Epithelial cell of esophagus (primary cell): ENCODE measurements around the gene MACROD2.
"Not testable (repeated sequence)": the region's sequence is repeated elsewhere in the genome, so short reads cannot be mapped to it uniquely, and the experiment has no call there.

Source experiments
- DNase-seq: peaks from one replicate; pipeline ENCODE4 v3.0.0; 2010; ENCODE audit warnings: low read depth
- H3K4me3 ChIP-seq: 2 replicates; pipeline ENCODE4 v1.5.1; 2011; ENCODE audit warnings: mild to moderate bottlenecking, low read length, control low read depth
- CTCF ChIP-seq: IDR thresholded peaks from 2 replicates; pipeline ENCODE4 v1.5.1; 2011; ENCODE audit warnings: low read depth, mild to moderate bottlenecking, low read length, control low read depth, inconsistent platforms; ENCODE audit not compliant: insufficient read depth; ENCODE audit errors: missing control alignments

MACROD2 gene

GRCh38 chr20:15119852-15120487 lies 1124.7 kb downstream of the MACROD2 start:
- no peak overlapping the region for H3K4me3 ChIP-seq
- TF ChIP-seq CTCF: no peak
- no peak for DNase-seq

GRCh38 chr20:15122613-15123012 lies 1127.3 kb downstream of the MACROD2 start:
- DNase-seq: no peak
- TF ChIP-seq CTCF: no peak

GRCh38 chr20:15131176-15131575 lies 1135.9 kb downstream of the MACROD2 start:
- TF ChIP-seq CTCF: no peak
- no peak overlapping the region for H3K4me3 ChIP-seq
- DNase-seq: no peak

More at GRCh38 chr20:15122613-15123012, 1127.3 kb downstream of the MACROD2 start:
- H3K4me3 ChIP-seq: no peak overlapping the region

GRCh38 chr20:15138548-15139126 lies 1143.3 kb downstream of the MACROD2 start:
- no peak overlapping the region for H3K4me3 ChIP-seq
- no peak for TF ChIP-seq CTCF
- DNase-seq: no peak

- DNase-seq: peak; percentile 61
- no peak overlapping the region for H3K4me3 ChIP-seq
- no peak for TF ChIP-seq CTCF
Observed at GRCh38 chr20:15139522-15139921, 1144.2 kb downstream of the MACROD2 start.

GRCh38 chr20:15140286-15140685 lies 1145.0 kb downstream of the MACROD2 start:
- no peak for TF ChIP-seq CTCF
- no peak for DNase-seq
- H3K4me3 ChIP-seq: no peak overlapping the region

GRCh38 chr20:15140940-15141339 lies 1145.6 kb downstream of the MACROD2 start:
- not testable (repeated sequence) for H3K4me3 ChIP-seq, DNase-seq
